ENCODE results near the gene SARS1. TPM values are rescaled to one million over a fixed set of nuclear protein-coding genes. Genes with fewer than 3 reads are reported as not detected.

SARS1 gene
- total RNA-seq, 4 donors from 2014 or later: 102 to 137 (median 122) TPM

GRCh38 chr1:109256971-109257681 lies 43.4 kb downstream of the SARS1 start:
- TF ChIP-seq, protein P1, sequence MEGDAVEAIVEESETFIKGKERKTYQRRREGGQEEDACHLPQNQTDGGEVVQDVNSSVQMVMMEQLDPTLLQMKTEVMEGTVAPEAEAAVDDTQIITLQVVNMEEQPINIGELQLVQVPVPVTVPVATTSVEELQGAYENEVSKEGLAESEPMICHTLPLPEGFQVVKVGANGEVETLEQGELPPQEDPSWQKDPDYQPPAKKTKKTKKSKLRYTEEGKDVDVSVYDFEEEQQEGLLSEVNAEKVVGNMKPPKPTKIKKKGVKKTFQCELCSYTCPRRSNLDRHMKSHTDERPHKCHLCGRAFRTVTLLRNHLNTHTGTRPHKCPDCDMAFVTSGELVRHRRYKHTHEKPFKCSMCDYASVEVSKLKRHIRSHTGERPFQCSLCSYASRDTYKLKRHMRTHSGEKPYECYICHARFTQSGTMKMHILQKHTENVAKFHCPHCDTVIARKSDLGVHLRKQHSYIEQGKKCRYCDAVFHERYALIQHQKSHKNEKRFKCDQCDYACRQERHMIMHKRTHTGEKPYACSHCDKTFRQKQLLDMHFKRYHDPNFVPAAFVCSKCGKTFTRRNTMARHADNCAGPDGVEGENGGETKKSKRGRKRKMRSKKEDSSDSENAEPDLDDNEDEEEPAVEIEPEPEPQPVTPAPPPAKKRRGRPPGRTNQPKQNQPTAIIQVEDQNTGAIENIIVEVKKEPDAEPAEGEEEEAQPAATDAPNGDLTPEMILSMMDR (IDR thresholded peaks at IDR 0.05; ENCODE audit: low read depth): no peak

DNA sequence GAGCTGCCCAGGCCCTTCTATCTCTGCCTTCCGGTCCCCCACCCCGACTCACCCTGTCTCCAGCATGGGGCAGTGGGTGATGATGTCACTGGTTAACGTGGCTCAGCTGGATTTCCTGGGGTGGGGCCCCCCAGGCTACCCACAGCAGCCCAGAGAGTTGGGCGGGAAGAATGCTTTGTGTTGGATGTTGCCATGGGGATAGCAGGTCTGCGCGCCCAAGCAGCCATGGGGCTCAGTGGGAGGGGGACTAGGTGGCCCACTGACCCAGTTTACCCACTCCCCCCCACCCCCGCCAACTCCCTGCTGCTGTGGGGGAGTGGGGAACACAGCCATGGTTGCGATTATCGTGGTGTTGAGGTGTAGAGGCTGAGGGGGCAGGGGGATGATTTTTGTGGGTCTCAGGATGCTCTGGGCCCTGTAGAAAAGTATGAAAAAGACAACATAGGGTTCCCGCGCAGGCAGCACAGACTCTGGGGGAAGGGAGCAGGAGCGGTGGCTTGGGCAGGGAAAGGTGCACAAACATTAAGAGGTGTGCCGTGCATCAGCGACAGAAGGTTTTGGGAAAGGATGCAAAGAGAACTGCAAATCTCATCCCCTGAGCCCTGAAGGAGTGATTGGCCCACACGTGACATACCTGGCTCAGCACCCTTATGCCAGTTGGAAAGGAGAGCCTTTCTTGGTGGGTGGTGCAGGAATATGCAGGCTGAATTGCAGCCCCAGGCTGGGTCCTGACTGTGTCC lies 44.1 kb downstream of the SARS1 start:
- TF ChIP-seq, protein P1 (IDR thresholded peaks at IDR 0.05; ENCODE audit: low read depth): no peak

GRCh38 chr1:109258481-109259466 lies 45.1 kb downstream of the SARS1 start:
- TF ChIP-seq, protein P1 (IDR thresholded peaks at IDR 0.05; ENCODE audit: low read depth): no peak

DNA sequence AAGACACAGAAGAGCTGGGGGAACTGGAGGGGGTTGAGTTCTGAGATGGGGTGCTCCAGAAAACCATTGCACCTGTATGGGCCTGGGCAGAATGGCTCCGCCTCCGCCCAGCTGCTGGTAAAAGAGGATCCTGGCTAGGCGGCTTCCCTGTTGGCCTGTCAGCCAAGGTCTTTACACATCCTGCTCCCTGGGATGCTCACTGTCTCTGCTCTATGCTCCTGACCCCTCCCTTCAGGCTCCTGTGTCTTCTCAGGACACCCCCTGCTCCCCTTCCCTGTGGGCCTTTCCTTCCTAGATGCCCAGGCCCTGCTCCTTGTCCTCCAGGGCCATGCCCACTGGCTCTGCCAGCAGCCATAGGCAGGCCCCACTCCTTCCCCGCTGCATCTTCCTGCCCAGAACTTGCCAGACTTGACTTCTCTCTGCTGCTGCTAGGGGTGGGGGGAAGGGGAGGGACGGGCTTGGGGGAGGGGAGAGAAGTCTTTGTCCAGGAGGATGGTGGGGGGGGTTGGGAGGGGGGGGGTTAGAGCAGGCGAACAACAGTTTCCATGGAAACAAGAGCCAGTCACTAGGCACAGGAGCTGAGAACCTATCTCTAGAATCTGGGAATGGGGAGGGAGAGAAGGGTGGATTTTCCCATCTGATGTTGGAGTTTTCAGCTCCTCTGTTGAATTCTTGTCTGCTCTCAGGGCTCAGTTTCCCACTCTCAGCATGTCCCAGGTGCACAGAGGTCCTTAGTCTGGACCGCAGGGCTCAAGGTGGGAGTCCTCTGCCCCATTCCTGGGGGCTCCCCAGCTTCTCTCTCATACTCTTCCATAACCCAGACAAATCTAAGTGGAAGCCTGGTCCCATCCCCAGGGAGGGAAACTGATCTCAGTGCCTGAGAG lies 46.2 kb downstream of the SARS1 start:
- TF ChIP-seq, protein P1 (IDR thresholded peaks at IDR 0.05; ENCODE audit: low read depth): no peak

DNA sequence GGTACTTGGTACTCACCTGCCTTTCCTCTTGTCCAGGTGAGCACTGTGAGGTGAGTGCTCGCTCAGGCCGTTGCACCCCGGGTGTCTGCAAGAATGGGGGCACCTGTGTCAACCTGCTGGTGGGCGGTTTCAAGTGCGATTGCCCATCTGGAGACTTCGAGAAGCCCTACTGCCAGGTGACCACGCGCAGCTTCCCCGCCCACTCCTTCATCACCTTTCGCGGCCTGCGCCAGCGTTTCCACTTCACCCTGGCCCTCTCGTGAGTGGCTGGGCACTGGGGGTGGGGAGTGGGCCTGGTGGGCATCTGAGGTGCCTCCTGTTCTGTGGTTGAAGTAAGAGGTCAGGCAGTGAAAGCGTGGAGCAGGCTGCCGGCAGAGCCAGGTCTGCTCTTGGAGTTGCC lies 47.3 kb downstream of the SARS1 start:
- TF ChIP-seq, protein P1 (IDR thresholded peaks at IDR 0.05; ENCODE audit: low read depth): no peak

- TF ChIP-seq, protein P1 (IDR thresholded peaks at IDR 0.05; ENCODE audit: low read depth): no peak
These were observed 47.9 kb downstream of the SARS1 start for GRCh38 chr1:109261578-109261977.
